Panc1 (cell line): ENCODE data around the gene UCMA. TPM values are rescaled to one million over a fixed set of nuclear protein-coding genes. Genes with fewer than 3 reads are reported as not detected.
"Not testable (repeated sequence)": the region's sequence is repeated elsewhere in the genome, so short reads cannot be mapped to it uniquely, and the experiment has no call there.

Experiments
- ATAC-seq: fragments of 200-7000 bp; cut with Tn5 transposase; 2 replicates; pipeline ENCODE4 v1.9.1; 2020; ENCODE audit warnings: mild to moderate bottlenecking, moderate library complexity
- BruUV-seq: library from RNA; stranded (reverse); fragments of 400-500 nt; replicated peaks from 2 replicates; lab custom pipeline; 2021; lab: Mats Ljungman, UMichigan
- CTCF ChIA-PET: fragments of 300-600 bp; sonication (Branson Sonifier 250); formaldehyde crosslinking; loops from one replicate; lab custom pipeline; 2022; ENCODE audit warnings: antibody characterized with exemption; lab: Charles Lee
- POLR2A ChIA-PET: fragments of 300-600 bp; sonication (Branson Sonifier 250); formaldehyde crosslinking; loops from one replicate; lab custom pipeline; 2022; ENCODE audit warnings: antibody characterized with exemption; lab: Charles Lee
- DNase-seq: peaks from one replicate; pipeline ENCODE4 v3.0.0-alpha.2; 2010; ENCODE audit warnings: low read depth, low spot score
- H3K27ac ChIP-seq: 2 replicates; pipeline ENCODE4 v1.5.1; 2011; ENCODE audit warnings: mild to moderate bottlenecking, low read length, inconsistent platforms
- H3K27me3 ChIP-seq: fragments of 200-500 bp; sonication (Bioruptor generic); 2 replicates; pipeline ENCODE4 v1.6.0; 2014; ENCODE audit warnings: low read length, inconsistent platforms; ENCODE audit not compliant: control insufficient read depth, insufficient read depth
- H3K36me3 ChIP-seq: fragments of 200-500 bp; sonication (Bioruptor generic); 2 replicates; pipeline ENCODE4 v1.5.1; 2014; ENCODE audit warnings: inconsistent platforms, mild to moderate bottlenecking, low read length, moderate library complexity; ENCODE audit not compliant: control insufficient read depth, insufficient read depth
- H3K4me1 ChIP-seq: 2 replicates; pipeline ENCODE4 v1.5.1; 2011; ENCODE audit warnings: inconsistent platforms, mild to moderate bottlenecking, low read length, moderate library complexity; ENCODE audit not compliant: control insufficient read depth, insufficient read depth
- H3K4me3 ChIP-seq, 2 experiments: 2 replicates each; pipeline ENCODE4 v1.5.1; 2011 to 2012; ENCODE audit warnings: low read depth in 2 of 2, low read length in 2 of 2, mild to moderate bottlenecking in 2 of 2, inconsistent platforms in 1 of 2, moderate library complexity in 1 of 2
- H3K9me3 ChIP-seq: fragments of 200-500 bp; sonication (Bioruptor generic); 2 replicates; pipeline ENCODE4 v1.5.1; 2014; ENCODE audit warnings: low read depth, mild to moderate bottlenecking, inconsistent platforms, low read length, moderate library complexity; ENCODE audit not compliant: control insufficient read depth, insufficient read depth
- CTCF ChIP-seq: fragments of 450-650 bp; IDR thresholded peaks from 2 replicates; pipeline ENCODE4 v1.5.1; 2017; ENCODE audit warnings: mild to moderate bottlenecking
- POLR2AphosphoS5 ChIP-seq: IDR thresholded peaks from 2 replicates; pipeline ENCODE4 v1.6.1; 2012; ENCODE audit warnings: mild to moderate bottlenecking, low read depth, low read length, moderate library complexity
- REST ChIP-seq, 2 experiments: IDR thresholded peaks; 2 replicates each; pipeline ENCODE4 v1.6.1; 2011 to 2012; ENCODE audit warnings: low read depth in 2 of 2, control low read depth in 1 of 2, low read length in 1 of 2, mild to moderate bottlenecking in 1 of 2, moderate library complexity in 1 of 2; ENCODE audit not compliant: insufficient read depth in 1 of 2
- SIN3A ChIP-seq: IDR thresholded peaks from 2 replicates; pipeline ENCODE4 v1.6.1; 2012; ENCODE audit warnings: low read depth, mild to moderate bottlenecking, low read length, moderate library complexity, borderline replicate concordance; ENCODE audit not compliant: insufficient read depth
- TCF7L2 ChIP-seq: IDR thresholded peaks from 2 replicates; pipeline ENCODE4 v1.6.1; 2011; ENCODE audit warnings: mild to moderate bottlenecking, low read depth, low read length, inconsistent platforms
- in situ Hi-C: cut with HindIII; loops from 2 replicates; pipeline ENCODE4 v1.10.0; 2016; ENCODE audit warnings: low sequenced_read_pairs, low pct_unique_long_range_greater_than_20kb
- intact Hi-C: fragments of 100-400 bp; cut with micrococcal nuclease; formaldehyde crosslinking; loops from one replicate; pipeline ENCODE4 v1.10.0; 2022; ENCODE audit not compliant: unreplicated experiment
- total RNA-seq: library from RNA; stranded (reverse); gene quantifications from one replicate; pipeline ENCODE4 v1.2.1, GENCODE V29; 2021; ENCODE audit not compliant: unreplicated experiment

UCMA gene
- total RNA-seq, 1 experiment from 2014 or later: not detected

- H3K36me3 ChIP-seq, BruUV-seq, CTCF ChIA-PET, POLR2A ChIA-PET, H3K27ac ChIP-seq, H3K27me3 ChIP-seq, H3K4me3 ChIP-seq, intact Hi-C loops, ATAC-seq, in situ Hi-C loops, DNase-seq, H3K4me1 ChIP-seq, H3K9me3 ChIP-seq: not testable (repeated sequence)
These were observed 42.0 kb upstream of the UCMA start for GRCh38 chr10:13276146-13276545.

- BruUV-seq: no TSS peak
- DNase-seq (no peak), ATAC-seq (no peak)
- TF ChIP-seq POLR2AphosphoS5 (no peak), TCF7L2 (no peak), CTCF (no peak), REST (IDR thresholded peaks at IDR 0.05; ENCODE audit: insufficient read depth in 1 of 2, low read depth in 2 of 2, low read length in 1 of 2) (no peak), SIN3A (no peak)
- Histone ChIP-seq H3K27me3 (no peaks in the 10 kb centered on the region), H3K4me1 (no peaks in the 10 kb centered on the region), H3K36me3 (no peaks in the 10 kb centered on the region), H3K9me3 (no peaks in the 10 kb centered on the region), H3K4me3 (no peak overlapping the region), H3K27ac (no peak overlapping the region)
- in situ Hi-C loops: no loop called here
- intact Hi-C loops: no loop called here
- ChIA-PET POLR2A (no interaction called here), CTCF (no interaction called here)
These were observed 38.0 kb upstream of the UCMA start for GRCh38 chr10:13272164-13272571.

GRCh38 chr10:13271552-13272163 lies 37.5 kb upstream of the UCMA start:
- Histone ChIP-seq H3K27ac (no peak overlapping the region), H3K9me3 (no peaks in the 10 kb centered on the region), H3K4me1 (no peaks in the 10 kb centered on the region), H3K27me3 (no peaks in the 10 kb centered on the region), H3K36me3 (no peaks in the 10 kb centered on the region), H3K4me3 (0 out of 4 replicates have a peak overlapping the region, but pooled peaks of 1 of the 2 experiments have one; percentile 14)
- DNase-seq (no peak), ATAC-seq (peak; percentile 72; the same call in 1 of the 2 replicates)
- TF ChIP-seq REST (IDR thresholded peaks at IDR 0.05; ENCODE audit: insufficient read depth in 1 of 2, low read depth in 2 of 2, low read length in 1 of 2): no peak
- no peak for TF ChIP-seq TCF7L2
- TF ChIP-seq CTCF: peak; percentile 59
- no peak for TF ChIP-seq POLR2AphosphoS5
- no peak for TF ChIP-seq SIN3A
- intact Hi-C loops: no loop called here
- in situ Hi-C loops: no loop called here
- BruUV-seq: no TSS peak
- ChIA-PET CTCF (no interaction called here), POLR2A (no interaction called here)
